Jurkat, Clone E6-1 (cell line): ENCODE measurements around the gene PRDM7. TPM values are rescaled to one million over a fixed set of nuclear protein-coding genes. Genes with fewer than 3 reads are reported as not detected.
"Not testable (repeated sequence)": the region's sequence is repeated elsewhere in the genome, so short reads cannot be mapped to it uniquely, and the experiment has no call there.

Experiments used
- DNase-seq: peaks from one replicate; pipeline ENCODE4 v3.0.0-alpha.2; 2011; ENCODE audit warnings: low read depth, low spot score
- H3K4me3 ChIP-seq: 2 replicates; pipeline ENCODE4 v1.5.1; 2011; ENCODE audit warnings: mild to moderate bottlenecking, low read length, control low read depth, moderate library complexity
- polyA plus RNA-seq: library from polyadenylated mRNA; unstranded; fragments of >200 nt; gene quantifications from one replicate; pipeline ENCODE4 v1.2.1, GENCODE V29; 2012; ENCODE audit warnings: missing spikeins; ENCODE audit not compliant: insufficient read length, insufficient read depth

The PRDM7 gene
- polyA plus RNA-seq: not detected

DNA sequence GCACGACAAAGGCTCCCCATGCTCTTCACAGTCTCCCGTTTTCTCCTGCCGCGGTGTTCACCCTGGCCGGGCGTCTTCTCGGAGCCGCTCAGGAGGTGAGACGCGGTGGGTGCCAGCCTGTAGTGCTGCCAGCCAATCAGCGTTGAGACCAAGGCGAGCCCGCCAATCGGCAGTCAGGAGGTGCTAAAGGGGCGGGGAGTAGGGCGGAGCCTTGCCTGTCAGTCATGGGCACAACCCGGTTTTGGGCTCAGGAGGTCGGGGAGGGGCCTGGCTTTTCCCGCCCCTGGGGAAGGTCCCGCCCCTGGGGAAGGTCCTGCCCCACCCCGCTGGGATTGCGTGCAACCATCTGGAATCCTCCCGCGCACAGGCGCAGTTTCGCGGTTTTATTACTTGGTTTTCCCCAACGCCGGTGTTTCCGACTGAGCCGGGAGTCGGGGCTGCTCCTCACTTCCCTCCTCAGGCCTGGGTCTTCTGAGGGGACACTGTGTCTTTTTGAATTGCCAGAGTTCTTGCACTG is at the start of gene PRDM7:
Gene PRDM7 (minus strand): TSS at position 92 of the 517 bp plus-strand sequence. CDS start 1,421 bp downstream, outside the sequence.
- H3K4me3 ChIP-seq: peak within 1 kb of the TSS; percentile 57
- DNase-seq: peak; percentile 96

- H3K4me3 ChIP-seq, DNase-seq: not testable (repeated sequence)
These were observed 44.7 kb upstream of the PRDM7 start for GRCh38 chr16:90121846-90122245.

DNA sequence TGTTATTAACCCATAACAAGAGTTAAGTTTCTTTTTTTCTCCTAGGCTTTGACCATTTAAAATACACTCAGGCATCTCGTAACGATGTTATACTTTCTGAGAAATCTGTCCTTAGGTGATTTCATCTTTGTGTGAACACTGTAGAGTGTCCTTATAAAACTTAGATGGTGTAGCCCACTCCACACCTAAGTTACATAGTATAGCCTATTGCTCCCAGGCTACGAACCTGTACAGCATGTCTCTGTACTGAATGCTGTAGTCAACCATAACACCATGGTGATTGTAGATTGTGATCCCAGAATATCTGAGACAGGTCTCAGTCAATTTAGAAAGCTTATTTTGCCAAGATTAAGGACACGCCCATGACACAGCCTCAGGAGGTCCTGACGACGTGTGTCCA is 30.5 kb upstream of the PRDM7 start:
- H3K4me3 ChIP-seq: not testable (repeated sequence)

DNA sequence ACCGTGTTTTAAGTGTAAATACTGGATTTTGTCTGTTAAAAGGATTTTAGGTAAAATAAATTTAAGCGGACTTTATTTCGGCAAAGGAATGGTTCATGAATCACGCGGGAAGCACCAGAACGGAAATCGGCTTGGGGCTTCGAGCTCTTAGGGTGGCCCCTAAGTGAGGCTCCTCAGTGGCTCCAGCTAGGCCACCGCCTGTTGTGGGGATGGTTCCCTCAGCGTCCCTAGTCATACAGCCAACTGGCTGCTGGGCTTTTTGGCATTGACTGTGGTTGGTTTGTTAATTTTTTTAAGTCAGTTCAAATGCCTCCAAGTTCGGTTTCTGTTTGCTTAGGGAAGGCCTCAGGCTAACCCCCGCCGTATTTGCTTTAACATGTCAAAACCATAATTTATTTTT is 29.9 kb upstream of the PRDM7 start:
- not testable (repeated sequence) for H3K4me3 ChIP-seq, DNase-seq

More for the DNA sequence above, 30.5 kb upstream of the PRDM7 start:
- not testable (repeated sequence) for DNase-seq

DNA sequence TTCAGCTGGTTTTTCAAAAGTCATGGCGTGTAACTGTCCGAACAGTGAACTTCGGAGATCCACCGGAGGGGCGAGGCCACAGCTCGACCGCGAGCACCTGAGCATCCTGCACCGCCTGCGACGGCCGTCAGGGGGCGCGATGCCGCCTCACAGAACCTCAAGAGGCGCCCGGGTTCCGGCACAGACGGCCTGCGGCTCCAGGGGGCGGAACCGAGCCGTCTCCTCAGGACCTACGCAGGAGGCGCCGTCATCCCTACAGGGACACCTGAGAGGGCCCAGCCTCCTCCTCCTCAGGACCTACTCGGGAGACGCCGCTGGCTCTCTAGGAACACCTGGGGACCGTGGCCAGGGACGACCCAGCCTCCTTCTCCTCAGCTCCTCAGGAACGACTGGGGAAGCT is 29.1 kb upstream of the PRDM7 start:
- not testable (repeated sequence) for H3K4me3 ChIP-seq, DNase-seq

GRCh38 chr16:90104725-90105124 is 27.6 kb upstream of the PRDM7 start:
- DNase-seq, H3K4me3 ChIP-seq: not testable (repeated sequence)

- DNase-seq: not testable (repeated sequence)
These were observed 25.2 kb upstream of the PRDM7 start for GRCh38 chr16:90102086-90102884.

GRCh38 chr16:90101332-90101731 is 24.2 kb upstream of the PRDM7 start:
- H3K4me3 ChIP-seq, DNase-seq: not testable (repeated sequence)

More at GRCh38 chr16:90102086-90102884, 25.2 kb upstream of the PRDM7 start:
- H3K4me3 ChIP-seq: not testable (repeated sequence)

GRCh38 chr16:90100790-90101189 is 23.7 kb upstream of the PRDM7 start:
- not testable (repeated sequence) for DNase-seq, H3K4me3 ChIP-seq

GRCh38 chr16:90100229-90100628 is 23.1 kb upstream of the PRDM7 start:
- H3K4me3 ChIP-seq, DNase-seq: not testable (repeated sequence)

- not testable (repeated sequence) for H3K4me3 ChIP-seq, DNase-seq
These were observed 21.8 kb upstream of the PRDM7 start for GRCh38 chr16:90098936-90099335.

GRCh38 chr16:90097010-90097684 is 20.0 kb upstream of the PRDM7 start:
- not testable (repeated sequence) for DNase-seq, H3K4me3 ChIP-seq

DNA sequence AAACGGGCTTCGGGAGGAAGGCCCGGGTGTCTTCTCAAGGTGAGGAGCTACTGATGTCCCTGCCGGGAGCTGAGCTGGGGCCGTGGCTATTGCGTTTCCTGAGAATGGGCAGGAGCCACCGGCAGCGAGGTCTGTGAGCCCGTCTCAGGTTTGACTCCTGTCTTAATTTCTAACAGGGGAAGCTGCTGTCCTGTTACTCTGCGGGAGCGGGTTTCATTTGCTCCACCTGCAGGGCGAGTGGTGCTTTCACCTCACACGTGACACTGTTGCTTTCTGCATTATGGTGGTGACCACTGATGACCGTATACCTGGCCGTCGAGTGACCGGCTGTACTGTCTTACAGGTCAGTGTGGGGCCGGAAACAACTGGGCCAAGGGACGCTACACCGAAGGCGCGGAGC is 17.7 kb upstream of the PRDM7 start:
- not testable (repeated sequence) for H3K4me3 ChIP-seq, DNase-seq

DNA sequence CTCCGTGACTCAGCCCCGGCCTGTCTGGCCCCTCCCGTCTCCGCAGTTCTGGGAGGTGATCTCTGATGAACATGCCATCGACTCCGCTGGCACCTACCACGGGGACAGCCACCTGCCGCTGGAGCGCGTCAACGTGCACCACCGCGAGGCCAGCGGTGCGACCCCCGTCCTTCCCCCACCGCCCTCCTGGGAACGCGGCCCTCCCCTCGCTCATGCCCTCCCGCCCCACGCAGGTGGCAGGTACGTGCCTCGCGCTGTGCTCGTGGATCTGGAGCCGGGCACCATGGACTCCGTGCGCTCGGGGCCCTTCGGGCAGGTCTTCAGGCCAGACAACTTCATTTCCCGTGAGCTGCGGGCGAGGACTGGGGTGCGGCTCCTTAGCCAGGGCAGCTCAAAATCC is 17.2 kb upstream of the PRDM7 start:
- DNase-seq, H3K4me3 ChIP-seq: not testable (repeated sequence)

DNA sequence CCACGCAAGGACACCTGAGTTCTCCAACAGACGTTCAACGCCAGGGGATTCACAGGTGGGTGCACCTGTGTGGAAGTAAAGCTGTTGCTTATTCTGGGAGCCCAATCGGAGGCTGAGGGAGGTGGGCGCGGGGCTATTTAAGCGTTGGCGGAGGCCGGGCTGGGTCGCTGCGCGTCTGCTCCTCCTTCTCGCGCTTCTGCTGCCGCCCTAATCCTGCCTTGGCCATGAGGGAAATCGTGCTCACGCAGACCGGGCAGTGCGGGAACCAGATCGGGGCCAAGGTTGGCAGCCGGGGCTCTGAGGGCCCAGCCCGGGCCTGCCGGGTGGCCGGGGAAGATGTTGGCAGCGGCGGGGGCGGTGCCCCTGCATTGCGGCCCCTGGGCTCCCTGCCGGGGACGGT is 16.7 kb upstream of the PRDM7 start:
- not testable (repeated sequence) for DNase-seq, H3K4me3 ChIP-seq

GRCh38 chr16:90092781-90093180 is 15.7 kb upstream of the PRDM7 start:
- not testable (repeated sequence) for H3K4me3 ChIP-seq, DNase-seq

- DNase-seq: no peak
- no peak overlapping the region for H3K4me3 ChIP-seq
These were observed 7.3 kb upstream of the PRDM7 start for GRCh38 chr16:90084215-90084950.

DNA sequence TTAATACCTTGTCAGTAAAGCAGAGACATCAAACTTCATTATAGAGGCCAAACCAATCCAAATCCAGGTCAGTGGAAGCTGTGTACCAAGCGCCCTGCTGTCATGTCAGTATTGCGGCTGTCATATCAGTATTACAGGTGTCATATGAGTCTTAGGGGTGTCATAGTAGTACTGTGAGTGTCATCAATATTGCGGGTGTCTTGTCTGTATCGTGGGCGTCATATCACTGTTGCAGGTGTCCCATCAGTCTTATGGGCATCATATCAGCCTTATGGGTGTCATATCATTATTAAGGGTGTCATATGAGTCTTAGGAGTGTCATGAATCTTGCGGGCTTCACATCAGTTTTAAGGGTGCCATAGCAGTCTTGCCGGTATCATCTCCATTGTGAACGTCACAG is 6.0 kb upstream of the PRDM7 start:
- no peak overlapping the region for H3K4me3 ChIP-seq
- DNase-seq: no peak

GRCh38 chr16:90081606-90081970 is 4.5 kb upstream of the PRDM7 start:
- peak overlapping the region; percentile 75 for H3K4me3 ChIP-seq
- no peak for DNase-seq
